ENCODE results near the gene PACS1.
A peak's percentile ranks its signal among the peaks of the same experiment; 100 is the strongest.

Gene PACS1

GRCh38 chr11:66044757-66045156 lies 25.3 kb upstream of the PACS1 start:
- no peak for TF ChIP-seq CTCF (IDR thresholded peaks at IDR 0.05; ENCODE audit: low read depth, low read length)
- no peak for DNase-seq (ENCODE audit: extremely low read depth, low read depth)

GRCh38 chr11:66045177-66045639 lies 24.9 kb upstream of the PACS1 start:
- DNase-seq (ENCODE audit: extremely low read depth, low read depth), result peak; percentile 43
- peak; percentile 95 for TF ChIP-seq CTCF (IDR thresholded peaks at IDR 0.05; ENCODE audit: low read depth, low read length)

- DNase-seq (ENCODE audit: extremely low read depth, low read depth), result no peak
- TF ChIP-seq CTCF (IDR thresholded peaks at IDR 0.05; ENCODE audit: low read depth, low read length), result no peak
Measured at GRCh38 chr11:66046901-66047300, 23.2 kb upstream of the PACS1 start.

- no peak for DNase-seq (ENCODE audit: extremely low read depth, low read depth)
- no peak for TF ChIP-seq CTCF (IDR thresholded peaks at IDR 0.05; ENCODE audit: low read depth, low read length)
Measured at GRCh38 chr11:66047541-66048365, 22.3 kb upstream of the PACS1 start.

- no peak for DNase-seq (ENCODE audit: extremely low read depth, low read depth)
- no peak for TF ChIP-seq CTCF (IDR thresholded peaks at IDR 0.05; ENCODE audit: low read depth, low read length)
Measured at GRCh38 chr11:66048547-66049323, 21.3 kb upstream of the PACS1 start, which contains the start of gene GAL3ST3. GAL3ST3 (minus strand) TSS chr11:66049161; CDS start chr11:66045415, 3,746 bp downstream.

GRCh38 chr11:66050581-66051231 lies 19.4 kb upstream of the PACS1 start:
- no peak for TF ChIP-seq CTCF (IDR thresholded peaks at IDR 0.05; ENCODE audit: low read depth, low read length)
- DNase-seq (ENCODE audit: extremely low read depth, low read depth), result no peak
